Upper lobe of left lung (tissue), 6 donors: ENCODE data around the gene ITGA1. TPM values are rescaled to one million over a fixed set of nuclear protein-coding genes. Genes with fewer than 3 reads are reported as not detected.

Experiments
- ATAC-seq, 2 donors: fragments of 200-7000 bp; cut with Tn5 transposase; one replicate each; pipeline ENCODE4 v1.9.1; 2022; ENCODE audit warnings: mild to moderate bottlenecking in 2 of 2, moderate library complexity in 2 of 2; ENCODE audit not compliant: low FRiP score in 2 of 2
- DNase-seq, 2 donors: peaks; one replicate each; pipeline ENCODE4 v3.0.0-alpha.2; 2019 to 2020
- H3K27ac ChIP-seq, 4 donors: fragments of 200-600 bp; sonication (generic); one replicate each; pipeline ENCODE4 v1.5.1; 2016 to 2019
- H3K27me3 ChIP-seq, 4 donors: fragments of 200-600 bp; sonication (generic); one replicate each; pipeline ENCODE4 v1.5.1; 2017 to 2019
- H3K36me3 ChIP-seq, 4 donors: fragments of 200-600 bp; sonication (generic); one replicate each; pipeline ENCODE4 v1.5.1; 2016 to 2019
- H3K4me1 ChIP-seq, 4 donors: fragments of 200-600 bp; sonication (generic); one replicate each; pipeline ENCODE4 v1.5.1; 2018 to 2019
- H3K4me3 ChIP-seq, 4 donors: fragments of 200-600 bp; sonication (generic); one replicate each; pipeline ENCODE4 v1.5.1; 2017 to 2019; ENCODE audit warnings: mild to moderate bottlenecking in 2 of 4, moderate library complexity in 1 of 4
- H3K9me3 ChIP-seq, 4 donors: fragments of 200-600 bp; sonication (generic); one replicate each; pipeline ENCODE4 v1.5.1; 2018 to 2019
- EP300 ChIP-seq, 4 donors: sonication (generic); formaldehyde crosslinking; IDR thresholded peaks; one replicate each; pipeline ENCODE4 v1.5.1; 2017; ENCODE audit warnings: antibody characterized with exemption in 4 of 4, control low read depth in 2 of 4
- POLR2A ChIP-seq, 4 donors: fragments of 450-650 bp; IDR thresholded peaks; one replicate each; pipeline ENCODE4 v1.5.1; 2016 to 2017; ENCODE audit warnings: antibody characterized with exemption in 4 of 4, mild to moderate bottlenecking in 2 of 4
- POLR2AphosphoS5 ChIP-seq, 2 donors: sonication (generic); formaldehyde crosslinking; IDR thresholded peaks; one replicate each; pipeline ENCODE4 v1.5.1; 2017; ENCODE audit warnings: antibody characterized with exemption in 2 of 2
- WGBS, 2 donors: methylation state at CpG; one replicate each; pipeline ENCODE4 v1.1.5; 2017 to 2018; 5-methylcytosine and 5-hydroxymethylcytosine counted together
- total RNA-seq, 6 donors: library from RNA; depleted of rRNA in 4 of 6; stranded (reverse); fragments of >200 nt in 4 of 6; gene quantifications; one replicate each; pipeline versions ENCODE4 v1.1.0 to v1.2.1, GENCODE V29; 2016 to 2021
- TF ChIP-seq, protein P1 (sequence below), 6 experiments: fragments of 450-650 bp in 4 of 6; fragments of 200-600 bp in 2 of 6; sonication (generic) in 2 of 6; IDR thresholded peaks; one replicate each; pipeline ENCODE4 v1.5.1; 2016 to 2019; ENCODE audit warnings: antibody characterized with exemption in 6 of 6
- donor health status: DM: no; HTN: no; CAD: no; lungs with moderate emphysema.
- donor health status: DM: no; HTN: yes; CAD: no; lungs with severe emphysema.

The ITGA1 gene
- total RNA-seq, 6 donors from 2014 or later, result 19.9 to 134 (median 60.8) TPM

DNA sequence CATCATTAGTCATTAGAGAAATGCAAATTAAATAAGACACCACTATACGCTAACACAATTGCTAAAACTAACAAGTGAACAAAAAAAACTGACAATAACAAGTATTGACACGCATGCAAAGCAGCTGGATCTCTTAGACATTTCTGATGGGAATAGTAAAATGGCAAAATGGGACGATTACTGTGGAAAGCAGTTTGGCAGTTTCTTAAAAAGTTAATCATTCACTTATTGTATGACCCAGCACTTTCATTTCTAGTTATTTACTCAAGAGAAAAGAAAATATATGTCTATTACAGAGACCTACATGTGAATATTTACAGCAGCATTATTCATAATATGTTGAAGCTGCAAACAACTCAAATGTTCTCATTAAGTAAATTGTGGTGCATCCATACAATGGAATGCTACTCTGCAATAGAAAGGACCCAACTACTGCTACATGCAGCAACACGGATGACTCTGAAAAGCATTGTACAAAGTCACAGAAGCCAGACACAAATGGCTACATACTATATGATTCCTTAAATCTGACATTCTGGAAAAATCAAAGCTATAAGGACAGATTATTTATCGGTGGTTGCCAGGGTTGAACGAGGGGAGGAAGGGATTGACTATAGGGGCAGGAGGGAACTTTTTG is 104.6 kb downstream of the ITGA1 start:
- no peaks in the 10 kb centered on the region for H3K9me3 ChIP-seq
- WGBS, 2 donors, result 76 to 81% methylated on average over 6 of the region's 6 CpGs
- ATAC-seq, result no peak
- H3K4me3 ChIP-seq, result no peak overlapping the region
- peaks cover 6 to 32% (median 15%) of the 10 kb centered on the region in 4 donors for H3K4me1 ChIP-seq
- H3K27me3 ChIP-seq, result no peaks in the 10 kb centered on the region
- TF ChIP-seq EP300 (IDR thresholded peaks at IDR 0.05) (no peak), POLR2AphosphoS5 (IDR thresholded peaks at IDR 0.05) (no peak), POLR2A (IDR thresholded peaks at IDR 0.05) (no peak)
- DNase-seq, result no peak
- peaks cover 0 to 19% (median 5%) of the 10 kb centered on the region in 4 donors for H3K36me3 ChIP-seq
- peak overlapping the region in 2 of 4 donors; percentile 40 to 58 for H3K27ac ChIP-seq

DNA sequence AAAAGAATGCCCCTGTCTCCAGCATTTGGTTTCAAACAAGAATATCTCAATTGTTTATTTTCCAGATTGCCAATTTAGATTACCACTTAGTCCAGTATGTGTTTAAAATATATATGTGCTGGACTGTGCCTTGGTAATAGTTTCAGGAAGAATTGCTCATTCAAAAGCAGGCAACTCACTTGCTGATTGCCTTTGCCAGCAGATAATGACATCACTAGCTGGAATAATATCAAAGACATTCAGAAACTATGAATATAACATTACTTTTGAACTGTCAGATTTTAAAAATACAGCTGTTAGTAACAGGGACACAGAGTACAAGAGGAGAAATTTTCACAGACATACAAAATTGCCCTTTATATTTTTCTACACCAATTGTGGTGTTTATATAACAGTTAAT is 105.4 kb downstream of the ITGA1 start:
- H3K4me1 ChIP-seq, result peaks cover 6 to 32% (median 15%) of the 10 kb centered on the region in 4 donors
- H3K36me3 ChIP-seq, result peaks cover 0 to 20% (median 4%) of the 10 kb centered on the region in 4 donors
- DNase-seq (no peak), ATAC-seq (no peak)
- no peak overlapping the region for H3K4me3 ChIP-seq
- no peaks in the 10 kb centered on the region for H3K9me3 ChIP-seq
- TF ChIP-seq POLR2A (IDR thresholded peaks at IDR 0.05) (no peak), EP300 (IDR thresholded peaks at IDR 0.05) (no peak), POLR2AphosphoS5 (IDR thresholded peaks at IDR 0.05) (no peak)
- TF ChIP-seq, protein P1, sequence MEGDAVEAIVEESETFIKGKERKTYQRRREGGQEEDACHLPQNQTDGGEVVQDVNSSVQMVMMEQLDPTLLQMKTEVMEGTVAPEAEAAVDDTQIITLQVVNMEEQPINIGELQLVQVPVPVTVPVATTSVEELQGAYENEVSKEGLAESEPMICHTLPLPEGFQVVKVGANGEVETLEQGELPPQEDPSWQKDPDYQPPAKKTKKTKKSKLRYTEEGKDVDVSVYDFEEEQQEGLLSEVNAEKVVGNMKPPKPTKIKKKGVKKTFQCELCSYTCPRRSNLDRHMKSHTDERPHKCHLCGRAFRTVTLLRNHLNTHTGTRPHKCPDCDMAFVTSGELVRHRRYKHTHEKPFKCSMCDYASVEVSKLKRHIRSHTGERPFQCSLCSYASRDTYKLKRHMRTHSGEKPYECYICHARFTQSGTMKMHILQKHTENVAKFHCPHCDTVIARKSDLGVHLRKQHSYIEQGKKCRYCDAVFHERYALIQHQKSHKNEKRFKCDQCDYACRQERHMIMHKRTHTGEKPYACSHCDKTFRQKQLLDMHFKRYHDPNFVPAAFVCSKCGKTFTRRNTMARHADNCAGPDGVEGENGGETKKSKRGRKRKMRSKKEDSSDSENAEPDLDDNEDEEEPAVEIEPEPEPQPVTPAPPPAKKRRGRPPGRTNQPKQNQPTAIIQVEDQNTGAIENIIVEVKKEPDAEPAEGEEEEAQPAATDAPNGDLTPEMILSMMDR (IDR thresholded peaks at IDR 0.05), result no peak
- no peaks in the 10 kb centered on the region for H3K27me3 ChIP-seq
- H3K27ac ChIP-seq, result peak overlapping the region in 3 of 4 donors; percentile 44 to 70 (median 45)

DNA sequence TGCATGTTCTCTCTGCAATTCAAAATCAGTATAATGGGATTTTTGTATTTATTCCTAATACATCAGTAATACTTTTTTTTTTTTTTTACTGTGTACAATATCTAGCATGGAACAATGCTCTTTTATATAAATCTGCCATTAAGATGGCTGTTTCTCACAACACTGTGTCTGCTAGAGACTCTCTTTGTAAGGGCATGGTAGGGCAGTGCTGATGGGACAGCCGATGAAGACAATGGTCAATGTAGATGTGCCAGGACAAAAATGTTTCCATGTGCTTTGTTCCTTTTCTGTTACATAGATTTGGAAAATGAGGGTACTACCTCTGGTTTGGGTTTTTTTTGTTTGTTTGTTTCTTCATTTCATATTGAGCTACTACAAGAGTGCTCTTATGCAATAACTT is 106.1 kb downstream of the ITGA1 start:
- DNase-seq (no peak), ATAC-seq (no peak)
- TF ChIP-seq POLR2A (IDR thresholded peaks at IDR 0.05) (no peak), EP300 (IDR thresholded peaks at IDR 0.05) (no peak), POLR2AphosphoS5 (IDR thresholded peaks at IDR 0.05) (no peak)
- TF ChIP-seq, protein P1 (IDR thresholded peaks at IDR 0.05), result no peak
- Histone ChIP-seq H3K9me3 (no peaks in the 10 kb centered on the region), H3K27ac (peak overlapping the region in 3 of 4 donors; percentile 44 to 70 (median 45)), H3K27me3 (no peaks in the 10 kb centered on the region), H3K36me3 (peaks cover 0 to 16% (median under 1%) of the 10 kb centered on the region in 4 donors), H3K4me1 (peaks cover 6 to 32% (median 15%) of the 10 kb centered on the region in 4 donors), H3K4me3 (no peak overlapping the region)
- WGBS, 2 donors, result 93 to 100% methylated on average over 1 of the region's 1 CpG

DNA sequence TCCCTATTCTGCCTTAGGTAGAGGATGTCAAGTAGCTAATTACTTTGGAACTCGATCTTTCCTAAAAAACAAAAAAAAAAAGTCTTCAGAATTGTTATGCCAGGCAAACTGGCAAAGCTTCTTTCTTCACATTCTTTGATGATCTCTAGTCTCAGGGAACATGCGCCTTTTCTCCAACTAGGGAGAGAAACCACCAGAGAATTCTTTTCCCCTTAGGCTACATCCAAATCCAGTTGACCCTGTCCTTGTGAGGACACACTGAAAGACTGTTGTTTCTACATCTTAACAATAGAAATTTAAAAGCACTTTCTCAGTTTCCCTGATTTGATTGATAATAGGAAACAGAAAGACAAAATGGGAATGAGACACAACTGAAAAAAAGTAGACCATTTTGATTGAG is 106.7 kb downstream of the ITGA1 start:
- H3K27me3 ChIP-seq, result no peaks in the 10 kb centered on the region
- H3K9me3 ChIP-seq, result no peaks in the 10 kb centered on the region
- H3K4me3 ChIP-seq, result no peak overlapping the region
- 79 to 86% methylated on average over 2 of the region's 2 CpGs for WGBS, 2 donors
- peaks cover 6 to 32% (median 15%) of the 10 kb centered on the region in 4 donors for H3K4me1 ChIP-seq
- no peak for TF ChIP-seq EP300 (IDR thresholded peaks at IDR 0.05)
- TF ChIP-seq, protein P1 (IDR thresholded peaks at IDR 0.05), result no peak
- no peak for TF ChIP-seq POLR2AphosphoS5 (IDR thresholded peaks at IDR 0.05)
- no peak for TF ChIP-seq POLR2A (IDR thresholded peaks at IDR 0.05)
- peak overlapping the region in 3 of 4 donors; percentile 44 to 70 (median 64) for H3K27ac ChIP-seq
- ATAC-seq, result no peak
- no peak for DNase-seq
- peaks cover 0 to 10% (median 0%) of the 10 kb centered on the region in 4 donors for H3K36me3 ChIP-seq

DNA sequence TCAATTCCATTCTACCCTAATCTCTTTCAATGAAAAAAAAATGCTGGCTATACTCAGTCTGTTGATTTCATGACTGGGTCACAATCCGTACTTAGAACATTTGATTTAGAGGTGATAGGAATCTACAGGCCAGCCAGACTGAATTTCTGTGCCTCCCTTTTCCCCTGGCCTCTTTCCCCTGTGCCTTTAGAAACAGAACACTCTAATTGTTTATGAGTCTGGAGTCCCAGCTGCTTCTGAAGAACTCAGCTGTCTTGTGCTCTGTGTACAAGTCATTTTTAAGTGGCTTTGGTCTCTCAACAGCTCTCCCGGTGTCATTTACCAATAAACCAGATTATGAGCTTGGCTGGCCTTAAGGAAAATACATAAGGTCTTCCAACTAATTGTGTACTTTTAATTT is 107.4 kb downstream of the ITGA1 start:
- H3K4me1 ChIP-seq, result peaks cover 6 to 32% (median 15%) of the 10 kb centered on the region in 4 donors
- H3K36me3 ChIP-seq, result peaks cover 0 to 10% (median 0%) of the 10 kb centered on the region in 4 donors
- peak overlapping the region in 3 of 4 donors; percentile 49 to 70 (median 64) for H3K27ac ChIP-seq
- no peaks in the 10 kb centered on the region for H3K9me3 ChIP-seq
- ATAC-seq (no peak), DNase-seq (no peak)
- 56 to 68% methylated on average over 2 of the region's 2 CpGs for WGBS, 2 donors
- TF ChIP-seq POLR2A (IDR thresholded peaks at IDR 0.05) (no peak), POLR2AphosphoS5 (IDR thresholded peaks at IDR 0.05) (peak in 1 of 2 donors; percentile 35), EP300 (IDR thresholded peaks at IDR 0.05) (peak in 2 of 4 donors; percentile 2 to 33)
- H3K4me3 ChIP-seq, result no peak overlapping the region
- H3K27me3 ChIP-seq, result no peaks in the 10 kb centered on the region
